Measurements from ENCODE around the gene RNF38.

- TF ChIP-seq CTCF (IDR thresholded peaks at IDR 0.05; ENCODE audit: low read depth, low read length, poor library complexity, severe bottlenecking): no peak
- no peak for TF ChIP-seq EZH2phosphoT487 (IDR thresholded peaks at IDR 0.05; ENCODE audit: borderline replicate concordance, low read length)
Measured at GRCh38 chr9:36337865-36338264, 62.2 kb downstream of the RNF38 start.

All from DOHH2 (cell line).